WTC11 (cell line): ENCODE measurements around the gene TMEM100. TPM values are rescaled to one million over a fixed set of nuclear protein-coding genes. Genes with fewer than 3 reads are reported as not detected.

ENCODE experiments used
- ATAC-seq: fragments of 200-7000 bp; cut with Tn5 transposase; 2 replicates; pipeline ENCODE4 v1.10.0; 2021; ENCODE audit warnings: mild to moderate bottlenecking, moderate library complexity
- CTCF ChIA-PET: fragments of 300-600 bp; sonication (Branson Sonifier 250); formaldehyde crosslinking; loops from one replicate; lab custom pipeline; 2021; ENCODE audit warnings: antibody characterized with exemption; lab: Charles Lee
- POLR2A ChIA-PET: fragments of 350-600 bp; sonication (Branson Sonifier 250); formaldehyde crosslinking; loops from one replicate; lab custom pipeline; 2021; ENCODE audit warnings: antibody characterized with exemption; lab: Charles Lee
- DNase-seq: peaks from one replicate; pipeline ENCODE4 v3.0.0; 2021; ENCODE audit warnings: low spot score
- H3K27ac Mint-ChIP-seq: 2 replicates; pipeline ENCODE4 v1.8.0; 2021; ENCODE audit warnings: mixed read lengths
- H3K27me3 Mint-ChIP-seq: 2 replicates; pipeline ENCODE4 v1.8.0; 2021; ENCODE audit warnings: low read depth, mild to moderate bottlenecking, moderate library complexity, mixed read lengths
- H3K36me3 Mint-ChIP-seq: 2 replicates; pipeline ENCODE4 v1.8.0; 2021; ENCODE audit warnings: mixed read lengths
- H3K4me1 Mint-ChIP-seq: 2 replicates; pipeline ENCODE4 v1.8.0; 2022; ENCODE audit warnings: mixed read lengths
- H3K4me3 Mint-ChIP-seq: 2 replicates; pipeline ENCODE4 v1.8.0; 2021; ENCODE audit warnings: mild to moderate bottlenecking, moderate library complexity, mixed read lengths
- H3K9me3 Mint-ChIP-seq: 2 replicates; pipeline ENCODE4 v1.8.0; 2021; ENCODE audit warnings: mixed read lengths
- AFF4 ChIP-seq: sonication (generic); formaldehyde crosslinking; IDR thresholded peaks from 2 replicates; pipeline ENCODE4 v1.8.1; 2023; ENCODE audit warnings: mild to moderate bottlenecking, missing genetic modification reagents, borderline replicate concordance
- FOXJ3 ChIP-seq: sonication (generic); formaldehyde crosslinking; IDR thresholded peaks from 2 replicates; pipeline ENCODE4 v1.9.0; 2021; ENCODE audit warnings: missing genetic modification reagents, mild to moderate bottlenecking, borderline replicate concordance
- FOXK1 ChIP-seq: sonication (generic); formaldehyde crosslinking; IDR thresholded peaks from 2 replicates; pipeline ENCODE4 v1.8.0; 2022; ENCODE audit warnings: mild to moderate bottlenecking, moderate library complexity, missing genetic modification reagents
- SMAD4 ChIP-seq: sonication (generic); formaldehyde crosslinking; IDR thresholded peaks from 2 replicates; pipeline ENCODE4 v1.8.0; 2022; ENCODE audit warnings: mild to moderate bottlenecking, missing genetic modification reagents
- TP53 ChIP-seq: sonication (generic); formaldehyde crosslinking; IDR thresholded peaks from 2 replicates; pipeline ENCODE4 v1.8.1; 2023; ENCODE audit warnings: mild to moderate bottlenecking, missing genetic modification reagents
- ZNF263 ChIP-seq: sonication (generic); formaldehyde crosslinking; IDR thresholded peaks from 2 replicates; pipeline ENCODE4 v1.8.1; 2022; ENCODE audit warnings: low read depth, mild to moderate bottlenecking, moderate library complexity, missing genetic modification reagents
- total RNA-seq: library from RNA; stranded (reverse); gene quantifications from 3 replicates; pipeline ENCODE4 v1.2.3, GENCODE V29; 2021
- TF ChIP-seq, protein P1 (sequence below): fragments of 200-600 bp; IDR thresholded peaks from 2 replicates; pipeline ENCODE4 v1.8.0; 2022; ENCODE audit warnings: antibody characterized with exemption
- TF ChIP-seq, protein P2 (sequence below): sonication (generic); formaldehyde crosslinking; IDR thresholded peaks from 2 replicates; pipeline ENCODE4 v1.8.1; 2023; ENCODE audit warnings: mild to moderate bottlenecking, moderate library complexity, missing genetic modification reagents
- TF ChIP-seq, protein P3 (sequence below): sonication (generic); formaldehyde crosslinking; IDR thresholded peaks from 2 replicates; pipeline ENCODE4 v1.8.0; 2022; ENCODE audit warnings: mild to moderate bottlenecking, missing genetic modification reagents
- TF ChIP-seq, protein P4 (sequence below): sonication (generic); formaldehyde crosslinking; IDR thresholded peaks from 2 replicates; pipeline ENCODE4 v1.8.1; 2022; ENCODE audit warnings: low read depth, missing genetic modification reagents, borderline replicate concordance

The TMEM100 gene
- total RNA-seq, 1 experiment from 2014 or later, result 1.1 TPM

DNA sequence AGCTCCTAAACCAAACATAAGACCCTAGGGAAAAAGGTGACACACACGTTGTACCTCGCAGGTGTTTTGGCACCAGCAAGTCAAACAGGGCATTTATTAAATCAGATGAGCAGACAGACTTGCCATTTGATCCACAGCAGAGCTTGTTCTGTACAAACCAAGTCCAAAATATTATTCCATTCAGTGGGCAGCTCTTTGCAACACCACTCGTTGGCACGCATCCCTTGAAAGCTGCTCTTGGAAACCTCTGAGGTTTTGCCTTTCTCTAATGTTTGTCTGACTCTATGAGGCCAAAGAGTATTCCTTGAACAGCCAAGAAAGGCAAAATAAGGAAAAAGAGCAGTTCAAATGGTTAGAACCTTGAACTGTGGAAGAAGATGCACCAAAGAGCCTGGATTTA, 12.7 kb downstream of the TMEM100 start:
- ChIA-PET POLR2A (no interaction called here), CTCF (interaction anchor here (0.9 kb wide), 1 partner anchor 8 kb away, joined by 5 read pairs; no protein-coding TSS in a partner anchor)
- H3K27me3 Mint-ChIP-seq, result no peaks in the 10 kb centered on the region
- H3K27ac Mint-ChIP-seq, result no peak overlapping the region
- ATAC-seq (no peak), DNase-seq (no peak)
- no peaks in the 10 kb centered on the region for H3K9me3 Mint-ChIP-seq
- H3K4me1 Mint-ChIP-seq, result peaks cover 35% of the 10 kb centered on the region
- H3K36me3 Mint-ChIP-seq, result no peaks in the 10 kb centered on the region
- H3K4me3 Mint-ChIP-seq, result no peak overlapping the region
- TF ChIP-seq AFF4 (CRISPR knock-in tag) (no peak), ZNF263 (no peak), FOXJ3 (CRISPR knock-in tag) (no peak), FOXK1 (CRISPR knock-in tag) (no peak)
- TF ChIP-seq, protein P1, sequence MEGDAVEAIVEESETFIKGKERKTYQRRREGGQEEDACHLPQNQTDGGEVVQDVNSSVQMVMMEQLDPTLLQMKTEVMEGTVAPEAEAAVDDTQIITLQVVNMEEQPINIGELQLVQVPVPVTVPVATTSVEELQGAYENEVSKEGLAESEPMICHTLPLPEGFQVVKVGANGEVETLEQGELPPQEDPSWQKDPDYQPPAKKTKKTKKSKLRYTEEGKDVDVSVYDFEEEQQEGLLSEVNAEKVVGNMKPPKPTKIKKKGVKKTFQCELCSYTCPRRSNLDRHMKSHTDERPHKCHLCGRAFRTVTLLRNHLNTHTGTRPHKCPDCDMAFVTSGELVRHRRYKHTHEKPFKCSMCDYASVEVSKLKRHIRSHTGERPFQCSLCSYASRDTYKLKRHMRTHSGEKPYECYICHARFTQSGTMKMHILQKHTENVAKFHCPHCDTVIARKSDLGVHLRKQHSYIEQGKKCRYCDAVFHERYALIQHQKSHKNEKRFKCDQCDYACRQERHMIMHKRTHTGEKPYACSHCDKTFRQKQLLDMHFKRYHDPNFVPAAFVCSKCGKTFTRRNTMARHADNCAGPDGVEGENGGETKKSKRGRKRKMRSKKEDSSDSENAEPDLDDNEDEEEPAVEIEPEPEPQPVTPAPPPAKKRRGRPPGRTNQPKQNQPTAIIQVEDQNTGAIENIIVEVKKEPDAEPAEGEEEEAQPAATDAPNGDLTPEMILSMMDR, result no peak
- TF ChIP-seq, protein P2, sequence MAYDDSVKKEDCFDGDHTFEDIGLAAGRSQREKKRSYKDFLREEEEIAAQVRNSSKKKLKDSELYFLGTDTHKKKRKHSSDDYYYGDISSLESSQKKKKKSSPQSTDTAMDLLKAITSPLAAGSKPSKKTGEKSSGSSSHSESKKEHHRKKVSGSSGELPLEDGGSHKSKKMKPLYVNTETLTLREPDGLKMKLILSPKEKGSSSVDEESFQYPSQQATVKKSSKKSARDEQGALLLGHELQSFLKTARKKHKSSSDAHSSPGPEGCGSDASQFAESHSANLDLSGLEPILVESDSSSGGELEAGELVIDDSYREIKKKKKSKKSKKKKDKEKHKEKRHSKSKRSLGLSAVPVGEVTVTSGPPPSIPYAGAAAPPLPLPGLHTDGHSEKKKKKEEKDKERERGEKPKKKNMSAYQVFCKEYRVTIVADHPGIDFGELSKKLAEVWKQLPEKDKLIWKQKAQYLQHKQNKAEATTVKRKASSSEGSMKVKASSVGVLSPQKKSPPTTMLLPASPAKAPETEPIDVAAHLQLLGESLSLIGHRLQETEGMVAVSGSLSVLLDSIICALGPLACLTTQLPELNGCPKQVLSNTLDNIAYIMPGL (CRISPR knock-in tag), result no peak
- TF ChIP-seq, protein P3, sequence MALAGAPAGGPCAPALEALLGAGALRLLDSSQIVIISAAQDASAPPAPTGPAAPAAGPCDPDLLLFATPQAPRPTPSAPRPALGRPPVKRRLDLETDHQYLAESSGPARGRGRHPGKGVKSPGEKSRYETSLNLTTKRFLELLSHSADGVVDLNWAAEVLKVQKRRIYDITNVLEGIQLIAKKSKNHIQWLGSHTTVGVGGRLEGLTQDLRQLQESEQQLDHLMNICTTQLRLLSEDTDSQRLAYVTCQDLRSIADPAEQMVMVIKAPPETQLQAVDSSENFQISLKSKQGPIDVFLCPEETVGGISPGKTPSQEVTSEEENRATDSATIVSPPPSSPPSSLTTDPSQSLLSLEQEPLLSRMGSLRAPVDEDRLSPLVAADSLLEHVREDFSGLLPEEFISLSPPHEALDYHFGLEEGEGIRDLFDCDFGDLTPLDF (CRISPR knock-in tag), result no peak
- TF ChIP-seq, protein P4, sequence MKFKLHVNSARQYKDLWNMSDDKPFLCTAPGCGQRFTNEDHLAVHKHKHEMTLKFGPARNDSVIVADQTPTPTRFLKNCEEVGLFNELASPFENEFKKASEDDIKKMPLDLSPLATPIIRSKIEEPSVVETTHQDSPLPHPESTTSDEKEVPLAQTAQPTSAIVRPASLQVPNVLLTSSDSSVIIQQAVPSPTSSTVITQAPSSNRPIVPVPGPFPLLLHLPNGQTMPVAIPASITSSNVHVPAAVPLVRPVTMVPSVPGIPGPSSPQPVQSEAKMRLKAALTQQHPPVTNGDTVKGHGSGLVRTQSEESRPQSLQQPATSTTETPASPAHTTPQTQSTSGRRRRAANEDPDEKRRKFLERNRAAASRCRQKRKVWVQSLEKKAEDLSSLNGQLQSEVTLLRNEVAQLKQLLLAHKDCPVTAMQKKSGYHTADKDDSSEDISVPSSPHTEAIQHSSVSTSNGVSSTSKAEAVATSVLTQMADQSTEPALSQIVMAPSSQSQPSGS, result no peak

- DNase-seq (no peak), ATAC-seq (no peak)
- TF ChIP-seq SMAD4, result no peak
- TF ChIP-seq FOXK1 (CRISPR knock-in tag), result no peak
- TF ChIP-seq TP53, result no peak
- TF ChIP-seq, all 79 proteins: peak for 0
- ChIA-PET POLR2A (no interaction called here), CTCF (interaction anchor here (0.9 kb wide), 1 partner anchor 9 kb away, joined by 5 read pairs; no protein-coding TSS in a partner anchor)
- Mint-ChIP-seq H3K9me3 (no peaks in the 10 kb centered on the region), H3K4me3 (no peak overlapping the region), H3K4me1 (peaks cover 35% of the 10 kb centered on the region), H3K27me3 (no peaks in the 10 kb centered on the region), H3K36me3 (no peaks in the 10 kb centered on the region), H3K27ac (no peak overlapping the region)
Measured at GRCh38 chr17:55709440-55709839, 13.2 kb downstream of the TMEM100 start.
